GM19438 (cell line): ENCODE results near the gene CSN3.
"Not testable (repeated sequence)": the region's sequence is repeated elsewhere in the genome, so short reads cannot be mapped to it uniquely, and the experiment has no call there.

Experiments used
- ATAC-seq: cut with Tn5 transposase; IDR thresholded peaks from one replicate; pipeline ENCODE4 v1.9.1; 2021; ENCODE audit warnings: low read depth; ENCODE audit not compliant: unreplicated experiment

Gene CSN3, protein sequence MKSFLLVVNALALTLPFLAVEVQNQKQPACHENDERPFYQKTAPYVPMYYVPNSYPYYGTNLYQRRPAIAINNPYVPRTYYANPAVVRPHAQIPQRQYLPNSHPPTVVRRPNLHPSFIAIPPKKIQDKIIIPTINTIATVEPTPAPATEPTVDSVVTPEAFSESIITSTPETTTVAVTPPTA

DNA sequence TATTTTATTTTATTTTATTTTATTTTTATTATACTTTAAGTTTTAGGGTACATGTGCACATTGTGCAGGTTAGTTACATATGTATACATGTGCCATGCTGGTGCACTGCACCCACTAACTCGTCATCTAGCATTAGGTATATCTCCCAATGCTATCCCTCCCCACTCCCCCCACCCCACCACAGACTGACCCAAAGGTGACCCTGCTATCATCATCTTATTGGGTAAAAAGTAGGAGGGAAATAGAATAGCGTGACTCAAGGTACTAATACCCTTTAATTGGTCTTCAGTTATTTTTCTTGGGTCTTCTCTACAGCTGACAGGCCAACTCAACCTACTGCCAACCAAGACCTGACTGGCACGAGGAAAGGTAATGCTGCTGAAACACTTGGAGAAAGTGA, at the start of gene CSN3:
Gene CSN3, plus strand, starts transcription at position 301 of the 400 bp plus-strand sequence. CDS start 2,223 bp downstream, outside the sequence.
- not testable (repeated sequence) for ATAC-seq

DNA sequence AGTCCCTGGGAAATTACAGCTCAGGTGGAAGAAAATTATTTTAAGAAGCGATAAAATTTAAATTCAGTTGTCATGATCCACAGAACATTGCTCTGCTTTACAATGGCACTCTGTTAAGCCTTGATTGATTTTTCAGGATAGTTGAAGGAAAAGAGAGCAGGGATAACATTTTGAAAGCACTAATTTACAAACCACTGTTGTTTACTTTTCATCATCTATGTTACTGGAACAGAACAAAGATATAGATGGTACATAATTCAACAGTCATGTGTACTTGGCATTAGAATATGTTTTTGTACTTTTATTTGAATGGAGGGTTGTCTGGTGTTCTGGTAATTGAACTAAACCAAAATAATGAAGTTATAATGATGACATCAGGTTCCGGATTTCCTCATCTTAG, 49.5 kb upstream of the CSN3 start:
- no peak for ATAC-seq

- no peak for ATAC-seq
Observed at GRCh38 chr4:70195425-70195824, 47.0 kb upstream of the CSN3 start, which contains the start of gene ODAM. TSS of gene ODAM (plus strand) at chr4:70195725. CDS start at chr4:70196544, 819 bp downstream.

GRCh38 chr4:70196857-70197256, 45.5 kb upstream of the CSN3 start:
- ATAC-seq, result no peak

- no peak for ATAC-seq
Observed at GRCh38 chr4:70197842-70198241, 44.6 kb upstream of the CSN3 start.

GRCh38 chr4:70203601-70204000, 38.8 kb upstream of the CSN3 start:
- no peak for ATAC-seq

GRCh38 chr4:70212752-70213151, 29.6 kb upstream of the CSN3 start:
- ATAC-seq, result not testable (repeated sequence)

- ATAC-seq, result not testable (repeated sequence)
Observed at GRCh38 chr4:70216109-70216508, 26.3 kb upstream of the CSN3 start.

- not testable (repeated sequence) for ATAC-seq
Observed at GRCh38 chr4:70216550-70216949, 25.8 kb upstream of the CSN3 start.

- not testable (repeated sequence) for ATAC-seq
Observed at GRCh38 chr4:70221389-70221788, 21.0 kb upstream of the CSN3 start.

GRCh38 chr4:70221818-70222217, 20.6 kb upstream of the CSN3 start:
- ATAC-seq, result not testable (repeated sequence)

- no peak for ATAC-seq
Observed at GRCh38 chr4:70225824-70226223, 16.6 kb upstream of the CSN3 start, which contains the start of gene FDCSP. TSS of gene FDCSP (plus strand) at chr4:70226124. CDS start at chr4:70231195, 5,071 bp downstream.

- ATAC-seq, result no peak
Observed at GRCh38 chr4:70236125-70236524, 6.3 kb upstream of the CSN3 start.

DNA sequence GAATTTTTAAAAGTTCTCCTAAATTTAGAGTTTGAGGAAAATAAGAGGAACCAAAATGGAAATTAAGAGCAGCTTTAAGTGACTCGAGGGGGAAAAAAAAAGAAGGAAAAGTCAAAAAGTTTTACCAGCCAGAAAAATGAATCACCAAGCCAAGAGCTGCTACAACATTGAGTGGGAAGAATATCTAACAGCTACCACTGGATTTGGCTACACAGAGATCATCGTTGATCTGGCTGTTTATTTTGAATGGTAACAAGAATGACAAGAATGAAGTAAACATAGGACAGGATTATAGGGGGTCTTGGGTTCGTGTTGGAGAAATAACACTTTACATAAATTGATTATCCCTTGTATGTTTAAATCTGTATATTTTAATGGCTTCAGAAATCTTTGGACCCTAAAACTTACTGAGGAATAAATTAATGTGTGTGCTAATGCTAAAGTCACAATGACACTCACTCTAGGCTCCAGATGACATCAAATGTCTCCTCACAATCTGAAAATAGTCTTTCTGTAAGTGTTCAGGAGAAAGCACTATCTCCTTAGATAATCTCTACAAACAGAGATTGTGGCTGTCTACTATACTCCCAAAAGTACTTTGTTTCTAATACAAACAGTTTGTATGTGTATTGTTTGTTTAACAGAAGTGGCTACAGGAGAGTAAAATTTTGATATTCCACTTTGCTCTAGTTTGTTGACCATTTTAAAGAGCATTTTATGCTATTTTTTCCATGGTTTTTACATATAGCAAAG, 3.1 kb upstream of the CSN3 start:
- no peak for ATAC-seq

DNA sequence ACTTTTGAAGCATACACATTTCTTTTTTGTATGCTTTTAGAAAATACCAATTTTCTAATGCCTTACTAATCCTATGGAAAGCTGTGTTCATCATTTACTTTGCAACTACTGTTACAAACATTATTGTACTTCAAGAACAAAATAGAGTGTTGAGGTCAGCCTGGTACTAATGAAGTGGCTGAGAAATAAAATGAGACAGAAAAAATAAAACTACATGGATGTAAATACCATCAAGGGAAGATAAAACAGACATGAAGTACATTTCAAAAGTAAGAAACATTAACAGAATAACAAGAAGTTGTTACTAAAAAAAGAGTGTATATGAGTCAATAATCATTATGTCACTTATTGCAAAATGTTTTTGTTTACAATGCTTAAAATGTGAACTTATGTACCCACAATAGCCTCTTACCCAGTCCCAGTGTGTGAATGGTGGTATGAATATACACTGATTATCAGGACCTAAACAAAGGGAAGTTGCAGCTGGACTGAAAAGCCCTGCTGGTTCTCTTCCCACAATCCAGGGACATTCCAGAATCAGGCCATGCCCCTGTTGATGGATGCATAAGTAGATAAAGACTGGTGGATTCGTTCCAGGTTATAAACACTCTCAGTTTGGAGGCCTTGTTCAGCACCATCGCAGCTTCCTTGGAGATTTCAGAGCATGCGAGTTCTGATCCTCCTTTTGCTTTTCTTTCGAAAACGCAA, 2.4 kb upstream of the CSN3 start:
- no peak for ATAC-seq

DNA sequence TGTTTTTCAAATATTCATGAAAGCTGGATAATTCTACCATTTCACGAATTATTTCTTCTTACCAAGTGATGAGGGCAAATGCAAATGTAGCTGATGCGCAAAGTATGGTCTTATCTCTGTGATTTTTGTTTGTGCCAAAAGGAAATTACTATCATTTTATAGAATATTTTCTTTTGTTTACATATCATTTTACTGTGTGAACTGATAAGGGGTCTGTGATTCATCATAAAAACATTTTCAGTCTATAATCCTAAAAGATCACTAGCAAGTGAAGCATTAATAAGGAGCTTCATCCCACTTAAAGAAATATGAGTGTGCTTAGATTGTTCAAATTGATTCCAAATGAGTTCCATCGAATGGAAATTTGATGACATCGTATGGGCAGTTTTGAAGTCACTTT, 694 bp downstream of the CSN3 start:
- no peak for ATAC-seq

- ATAC-seq, result no peak
Observed at GRCh38 chr4:70251250-70251944, 9.0 kb downstream of the CSN3 start.

DNA sequence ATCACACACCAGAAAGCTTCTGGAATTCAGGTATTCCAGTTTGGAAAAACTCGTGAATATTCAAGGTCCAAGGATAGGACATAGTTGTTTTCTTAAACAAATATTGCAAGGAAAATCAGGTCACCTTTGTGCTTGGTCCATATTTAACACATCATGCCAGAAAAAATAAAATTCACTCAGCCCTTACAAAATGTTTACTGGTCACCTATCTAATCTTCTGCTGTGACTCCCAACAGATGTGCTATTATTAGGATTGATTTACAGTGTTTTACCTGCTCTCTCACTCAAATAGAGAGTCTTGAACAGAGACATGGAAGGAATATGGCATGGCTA, 9.5 kb downstream of the CSN3 start:
- no peak for ATAC-seq

GRCh38 chr4:70269674-70270073, 27.3 kb downstream of the CSN3 start:
- ATAC-seq, result no peak

- ATAC-seq, result no peak
Observed at GRCh38 chr4:70277121-70277520, 34.7 kb downstream of the CSN3 start.

DNA sequence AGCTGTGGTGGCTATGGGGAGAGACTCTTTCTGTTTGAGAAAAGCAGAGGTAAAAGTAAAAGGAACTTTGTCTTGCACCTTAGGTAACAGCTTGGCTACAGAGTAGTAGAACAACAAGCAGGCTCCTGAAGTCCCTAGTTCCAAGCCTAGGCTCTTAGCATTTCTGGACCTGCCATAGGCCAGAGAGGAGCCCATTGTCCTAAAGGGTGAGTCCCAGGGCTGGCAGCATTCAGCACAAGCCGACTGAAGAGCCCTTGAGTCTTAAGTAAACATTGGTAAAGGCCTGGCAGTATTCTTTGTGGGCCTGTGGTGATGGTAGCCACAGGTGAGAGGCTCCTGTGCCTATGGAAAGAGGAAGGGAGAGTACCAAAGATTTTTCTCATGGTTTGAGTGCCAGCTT, 38.2 kb downstream of the CSN3 start:
- no peak for ATAC-seq
